K562 (cell line): ENCODE measurements around the gene ACSBG1. TPM values are rescaled to one million over a fixed set of nuclear protein-coding genes. Genes with fewer than 3 reads are reported as not detected.

Experiments used
- FOXA1 ChIP-seq: fragments of 450-650 bp; IDR thresholded peaks from 2 replicates; pipeline ENCODE4 v1.6.1; 2016; ENCODE audit warnings: mild to moderate bottlenecking, borderline replicate concordance
- NFIC ChIP-seq: fragments of 450-650 bp; IDR thresholded peaks from 2 replicates; pipeline ENCODE4 v1.6.1; 2017; ENCODE audit warnings: mild to moderate bottlenecking, inconsistent platforms
- POLR2AphosphoS5 ChIP-seq: IDR thresholded peaks from 2 replicates; pipeline ENCODE4 v1.6.1; 2011; ENCODE audit warnings: mild to moderate bottlenecking, low read depth, low read length, moderate library complexity; ENCODE audit not compliant: control insufficient read depth, insufficient read depth
- POLR3G ChIP-seq: IDR thresholded peaks from 2 replicates; pipeline ENCODE4 v1.6.1; 2011; ENCODE audit not compliant: insufficient read length, insufficient replicate concordance; ENCODE audit errors: extremely low read depth
- RBM22 ChIP-seq: fragments of 200-400 bp; formaldehyde crosslinking; IDR thresholded peaks from 2 replicates; pipeline ENCODE4 v1.6.1; 2018; ENCODE audit warnings: low read length, low read depth; ENCODE audit not compliant: poor library complexity, severe bottlenecking
- SAFB ChIP-seq: fragments of 200-400 bp; formaldehyde crosslinking; IDR thresholded peaks from 2 replicates; pipeline ENCODE4 v1.6.1; 2017; ENCODE audit warnings: low read depth, low read length, borderline replicate concordance
- SAP30 ChIP-seq: fragments of 200-600 bp; sonication (generic); IDR thresholded peaks from 2 replicates; pipeline ENCODE4 v1.6.1; 2012; ENCODE audit warnings: borderline replicate concordance, low read depth, mild to moderate bottlenecking, moderate library complexity, low read length, control low read depth, inconsistent platforms; ENCODE audit not compliant: insufficient read depth, poor library complexity, severe bottlenecking
- STAG1 ChIP-seq: sonication (generic); formaldehyde crosslinking; IDR thresholded peaks from 2 replicates; pipeline ENCODE4 v1.5.0; 2020; ENCODE audit warnings: missing genetic modification reagents, borderline replicate concordance
- ZKSCAN1 ChIP-seq: fragments of 150-350 bp; IDR thresholded peaks from 2 replicates; pipeline ENCODE4 v1.6.1; 2016; ENCODE audit warnings: low read depth, low read length
- ZNF717 ChIP-seq: fragments of 250-450 bp; sonication (Bioruptor Pico); IDR thresholded peaks from 2 replicates; pipeline ENCODE4 v1.5.0; 2021
- polyA plus RNA-seq, 8 experiments: library from polyadenylated mRNA; depleted of rRNA in 4 of 8; stranded (reverse) in 5 of 8; unstranded in 3 of 8; fragments of >200 nt; fragmentation: Nextera tagmentation in 2 of 8; fragmentation: Illumina TruSeq in 1 of 8; extraction: Ambion mirVana in 2 of 8; extraction: Trizol in 1 of 8; gene quantifications; 2 replicates each; pipeline versions ENCODE4 v1.2.1 to v1.2.3, GENCODE V29; 2011 to 2014; ENCODE audit warnings: inconsistent platforms in 1 of 8, missing spikeins in 1 of 8
- total RNA-seq, 7 experiments: library from RNA; depleted of rRNA in 6 of 7; stranded (reverse); fragments of >200 nt in 6 of 7; fragmentation: Illumina TruSeq in 2 of 7; extraction: Trizol in 2 of 7; gene quantifications; 2 replicates each; pipeline versions ENCODE4 v1.2.1 to v1.2.3, GENCODE V29; 2011 to 2021; ENCODE audit warnings: low replicate concordance in 1 of 7
- TF ChIP-seq, protein P1 (sequence below): fragments of 200-600 bp; sonication (generic); IDR thresholded peaks from one replicate; pipeline ENCODE4 v1.6.1; 2012; ENCODE audit warnings: mild to moderate bottlenecking, low read depth, low read length, inconsistent platforms
- TF ChIP-seq, protein P2 (sequence below): fragments of 450-650 bp; IDR thresholded peaks from 2 replicates; pipeline ENCODE4 v1.6.1; 2016; ENCODE audit warnings: borderline replicate concordance

The ACSBG1 gene
- total and polyA plus RNA-seq, 9 of the 15 experiments (the other 6 are each of a cell fraction or from before 2014, with no cell fraction given), result 0.36 to 6.4 (median 2.5) TPM

DNA sequence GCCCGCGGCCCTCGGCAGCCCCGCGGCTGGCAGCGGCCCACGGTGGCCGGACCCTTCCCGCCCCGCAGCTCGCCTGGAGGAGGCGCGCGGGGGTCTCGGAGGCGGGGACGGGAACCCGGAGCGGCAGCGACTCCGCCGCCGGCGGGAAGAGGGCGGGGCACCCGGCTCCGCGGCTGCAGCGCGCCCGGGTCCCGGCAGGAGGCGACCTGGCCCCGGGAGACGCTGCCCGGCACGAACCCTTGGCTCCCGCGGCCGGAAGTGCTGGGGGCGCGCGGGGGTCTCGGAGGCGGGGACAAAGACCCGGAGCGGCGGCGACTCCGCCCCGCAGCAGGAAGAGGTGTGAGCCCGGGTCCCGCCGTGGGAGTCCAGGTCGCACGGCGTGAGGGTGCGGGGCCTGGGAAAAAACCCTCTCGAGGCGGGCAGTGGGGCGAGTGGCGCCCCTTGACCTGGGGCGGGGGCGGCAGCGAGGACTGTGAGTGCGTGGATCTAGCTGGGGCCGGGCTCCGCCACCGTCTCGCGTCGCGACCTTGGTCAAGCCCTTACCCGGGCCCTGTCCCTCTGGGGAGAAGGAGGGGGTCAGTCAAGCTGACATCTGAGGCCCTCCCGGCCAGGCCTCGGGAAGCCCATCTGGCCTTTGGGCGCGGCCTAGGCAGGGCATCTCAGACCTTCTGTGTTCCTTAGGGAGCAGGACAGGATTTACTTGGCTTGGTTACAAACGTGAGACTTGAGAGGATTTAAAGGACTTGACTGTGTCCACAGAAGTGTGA, 102.9 kb downstream of the ACSBG1 start, which contains the start of gene CIB2 (continued):
- TF ChIP-seq, protein P1, sequence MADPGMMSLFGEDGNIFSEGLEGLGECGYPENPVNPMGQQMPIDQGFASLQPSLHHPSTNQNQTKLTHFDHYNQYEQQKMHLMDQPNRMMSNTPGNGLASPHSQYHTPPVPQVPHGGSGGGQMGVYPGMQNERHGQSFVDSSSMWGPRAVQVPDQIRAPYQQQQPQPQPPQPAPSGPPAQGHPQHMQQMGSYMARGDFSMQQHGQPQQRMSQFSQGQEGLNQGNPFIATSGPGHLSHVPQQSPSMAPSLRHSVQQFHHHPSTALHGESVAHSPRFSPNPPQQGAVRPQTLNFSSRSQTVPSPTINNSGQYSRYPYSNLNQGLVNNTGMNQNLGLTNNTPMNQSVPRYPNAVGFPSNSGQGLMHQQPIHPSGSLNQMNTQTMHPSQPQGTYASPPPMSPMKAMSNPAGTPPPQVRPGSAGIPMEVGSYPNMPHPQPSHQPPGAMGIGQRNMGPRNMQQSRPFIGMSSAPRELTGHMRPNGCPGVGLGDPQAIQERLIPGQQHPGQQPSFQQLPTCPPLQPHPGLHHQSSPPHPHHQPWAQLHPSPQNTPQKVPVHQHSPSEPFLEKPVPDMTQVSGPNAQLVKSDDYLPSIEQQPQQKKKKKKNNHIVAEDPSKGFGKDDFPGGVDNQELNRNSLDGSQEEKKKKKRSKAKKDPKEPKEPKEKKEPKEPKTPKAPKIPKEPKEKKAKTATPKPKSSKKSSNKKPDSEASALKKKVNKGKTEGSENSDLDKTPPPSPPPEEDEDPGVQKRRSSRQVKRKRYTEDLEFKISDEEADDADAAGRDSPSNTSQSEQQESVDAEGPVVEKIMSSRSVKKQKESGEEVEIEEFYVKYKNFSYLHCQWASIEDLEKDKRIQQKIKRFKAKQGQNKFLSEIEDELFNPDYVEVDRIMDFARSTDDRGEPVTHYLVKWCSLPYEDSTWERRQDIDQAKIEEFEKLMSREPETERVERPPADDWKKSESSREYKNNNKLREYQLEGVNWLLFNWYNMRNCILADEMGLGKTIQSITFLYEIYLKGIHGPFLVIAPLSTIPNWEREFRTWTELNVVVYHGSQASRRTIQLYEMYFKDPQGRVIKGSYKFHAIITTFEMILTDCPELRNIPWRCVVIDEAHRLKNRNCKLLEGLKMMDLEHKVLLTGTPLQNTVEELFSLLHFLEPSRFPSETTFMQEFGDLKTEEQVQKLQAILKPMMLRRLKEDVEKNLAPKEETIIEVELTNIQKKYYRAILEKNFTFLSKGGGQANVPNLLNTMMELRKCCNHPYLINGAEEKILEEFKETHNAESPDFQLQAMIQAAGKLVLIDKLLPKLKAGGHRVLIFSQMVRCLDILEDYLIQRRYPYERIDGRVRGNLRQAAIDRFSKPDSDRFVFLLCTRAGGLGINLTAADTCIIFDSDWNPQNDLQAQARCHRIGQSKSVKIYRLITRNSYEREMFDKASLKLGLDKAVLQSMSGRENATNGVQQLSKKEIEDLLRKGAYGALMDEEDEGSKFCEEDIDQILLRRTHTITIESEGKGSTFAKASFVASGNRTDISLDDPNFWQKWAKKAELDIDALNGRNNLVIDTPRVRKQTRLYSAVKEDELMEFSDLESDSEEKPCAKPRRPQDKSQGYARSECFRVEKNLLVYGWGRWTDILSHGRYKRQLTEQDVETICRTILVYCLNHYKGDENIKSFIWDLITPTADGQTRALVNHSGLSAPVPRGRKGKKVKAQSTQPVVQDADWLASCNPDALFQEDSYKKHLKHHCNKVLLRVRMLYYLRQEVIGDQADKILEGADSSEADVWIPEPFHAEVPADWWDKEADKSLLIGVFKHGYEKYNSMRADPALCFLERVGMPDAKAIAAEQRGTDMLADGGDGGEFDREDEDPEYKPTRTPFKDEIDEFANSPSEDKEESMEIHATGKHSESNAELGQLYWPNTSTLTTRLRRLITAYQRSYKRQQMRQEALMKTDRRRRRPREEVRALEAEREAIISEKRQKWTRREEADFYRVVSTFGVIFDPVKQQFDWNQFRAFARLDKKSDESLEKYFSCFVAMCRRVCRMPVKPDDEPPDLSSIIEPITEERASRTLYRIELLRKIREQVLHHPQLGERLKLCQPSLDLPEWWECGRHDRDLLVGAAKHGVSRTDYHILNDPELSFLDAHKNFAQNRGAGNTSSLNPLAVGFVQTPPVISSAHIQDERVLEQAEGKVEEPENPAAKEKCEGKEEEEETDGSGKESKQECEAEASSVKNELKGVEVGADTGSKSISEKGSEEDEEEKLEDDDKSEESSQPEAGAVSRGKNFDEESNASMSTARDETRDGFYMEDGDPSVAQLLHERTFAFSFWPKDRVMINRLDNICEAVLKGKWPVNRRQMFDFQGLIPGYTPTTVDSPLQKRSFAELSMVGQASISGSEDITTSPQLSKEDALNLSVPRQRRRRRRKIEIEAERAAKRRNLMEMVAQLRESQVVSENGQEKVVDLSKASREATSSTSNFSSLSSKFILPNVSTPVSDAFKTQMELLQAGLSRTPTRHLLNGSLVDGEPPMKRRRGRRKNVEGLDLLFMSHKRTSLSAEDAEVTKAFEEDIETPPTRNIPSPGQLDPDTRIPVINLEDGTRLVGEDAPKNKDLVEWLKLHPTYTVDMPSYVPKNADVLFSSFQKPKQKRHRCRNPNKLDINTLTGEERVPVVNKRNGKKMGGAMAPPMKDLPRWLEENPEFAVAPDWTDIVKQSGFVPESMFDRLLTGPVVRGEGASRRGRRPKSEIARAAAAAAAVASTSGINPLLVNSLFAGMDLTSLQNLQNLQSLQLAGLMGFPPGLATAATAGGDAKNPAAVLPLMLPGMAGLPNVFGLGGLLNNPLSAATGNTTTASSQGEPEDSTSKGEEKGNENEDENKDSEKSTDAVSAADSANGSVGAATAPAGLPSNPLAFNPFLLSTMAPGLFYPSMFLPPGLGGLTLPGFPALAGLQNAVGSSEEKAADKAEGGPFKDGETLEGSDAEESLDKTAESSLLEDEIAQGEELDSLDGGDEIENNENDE, result no peak
- TF ChIP-seq NFIC, result peak; percentile 39
- no peak for TF ChIP-seq FOXA1
- peak; percentile 45; the same call in 1 of the 2 replicates for TF ChIP-seq POLR2AphosphoS5
- TF ChIP-seq ZKSCAN1, result no peak
- TF ChIP-seq SAFB, result peak; percentile 74
- peak; percentile 39 for TF ChIP-seq RBM22
- no peak; the same call in 1 of the 2 replicates for TF ChIP-seq STAG1 (CRISPR knock-in tag)
- no peak for TF ChIP-seq ZNF717 (CRISPR knock-in tag)
- no peak for TF ChIP-seq SAP30
- TF ChIP-seq POLR3G, result no peak
- TF ChIP-seq, protein P2, sequence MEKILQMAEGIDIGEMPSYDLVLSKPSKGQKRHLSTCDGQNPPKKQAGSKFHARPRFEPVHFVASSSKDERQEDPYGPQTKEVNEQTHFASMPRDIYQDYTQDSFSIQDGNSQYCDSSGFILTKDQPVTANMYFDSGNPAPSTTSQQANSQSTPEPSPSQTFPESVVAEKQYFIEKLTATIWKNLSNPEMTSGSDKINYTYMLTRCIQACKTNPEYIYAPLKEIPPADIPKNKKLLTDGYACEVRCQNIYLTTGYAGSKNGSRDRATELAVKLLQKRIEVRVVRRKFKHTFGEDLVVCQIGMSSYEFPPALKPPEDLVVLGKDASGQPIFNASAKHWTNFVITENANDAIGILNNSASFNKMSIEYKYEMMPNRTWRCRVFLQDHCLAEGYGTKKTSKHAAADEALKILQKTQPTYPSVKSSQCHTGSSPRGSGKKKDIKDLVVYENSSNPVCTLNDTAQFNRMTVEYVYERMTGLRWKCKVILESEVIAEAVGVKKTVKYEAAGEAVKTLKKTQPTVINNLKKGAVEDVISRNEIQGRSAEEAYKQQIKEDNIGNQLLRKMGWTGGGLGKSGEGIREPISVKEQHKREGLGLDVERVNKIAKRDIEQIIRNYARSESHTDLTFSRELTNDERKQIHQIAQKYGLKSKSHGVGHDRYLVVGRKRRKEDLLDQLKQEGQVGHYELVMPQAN, result no peak
